HepG2 (cell line): ENCODE data around the gene UBL7. TPM values are rescaled to one million over a fixed set of nuclear protein-coding genes. Genes with fewer than 3 reads are reported as not detected.
A peak's percentile ranks its signal among the peaks of the same experiment; 100 is the strongest.

Source experiments
- ARID5B ChIP-seq: IDR thresholded peaks from 2 replicates; pipeline ENCODE4 v1.4.0; 2020; ENCODE audit warnings: mild to moderate bottlenecking, missing genetic modification reagents
- CBFB ChIP-seq: sonication (generic); formaldehyde crosslinking; IDR thresholded peaks from 2 replicates; pipeline ENCODE4 v1.4.0; 2020; ENCODE audit warnings: missing genetic modification reagents
- MIXL1 ChIP-seq: IDR thresholded peaks from 2 replicates; pipeline ENCODE4 v1.6.1; 2016
- NCOA5 ChIP-seq: sonication (generic); formaldehyde crosslinking; IDR thresholded peaks from 2 replicates; pipeline ENCODE4 v1.4.0; 2020; ENCODE audit warnings: missing genetic modification reagents
- NRL ChIP-seq: sonication (generic); formaldehyde crosslinking; IDR thresholded peaks from 2 replicates; pipeline ENCODE4 v1.5.0; 2020; ENCODE audit warnings: missing genetic modification reagents, mild to moderate bottlenecking, moderate library complexity, borderline replicate concordance
- PAXIP1 ChIP-seq: sonication (generic); formaldehyde crosslinking; conservative IDR thresholded peaks from 2 replicates; pipeline ENCODE4 v1.4.0; 2020; ENCODE audit warnings: mild to moderate bottlenecking, missing genetic modification reagents, moderate library complexity
- PITX1 ChIP-seq: sonication (generic); formaldehyde crosslinking; IDR thresholded peaks from 2 replicates; pipeline ENCODE4 v1.5.1; 2020; ENCODE audit warnings: mild to moderate bottlenecking, missing genetic modification reagents
- THRA ChIP-seq: sonication (generic); formaldehyde crosslinking; IDR thresholded peaks from 2 replicates; pipeline ENCODE4 v1.4.0; 2020; ENCODE audit warnings: missing genetic modification reagents, borderline replicate concordance
- ZFP41 ChIP-seq: sonication (generic); formaldehyde crosslinking; IDR thresholded peaks from 2 replicates; pipeline ENCODE4 v1.4.0; 2020; ENCODE audit warnings: mild to moderate bottlenecking, missing genetic modification reagents, borderline replicate concordance
- ZFX ChIP-seq: sonication (generic); formaldehyde crosslinking; IDR thresholded peaks from 2 replicates; pipeline ENCODE4 v1.4.0; 2020; ENCODE audit warnings: mild to moderate bottlenecking, low read depth, missing genetic modification reagents, moderate library complexity
- ZFY ChIP-seq: sonication (generic); formaldehyde crosslinking; IDR thresholded peaks from 2 replicates; pipeline ENCODE4 v1.4.0; 2020; ENCODE audit warnings: missing genetic modification reagents
- ZKSCAN5 ChIP-seq: sonication (generic); formaldehyde crosslinking; IDR thresholded peaks from 2 replicates; pipeline ENCODE4 v1.5.1; 2020; ENCODE audit warnings: mild to moderate bottlenecking, missing genetic modification reagents
- ZNF225 ChIP-seq: sonication (generic); formaldehyde crosslinking; IDR thresholded peaks from 2 replicates; pipeline ENCODE4 v1.4.0; 2020; ENCODE audit warnings: mild to moderate bottlenecking, missing genetic modification reagents
- ZNF263 ChIP-seq: sonication (generic); formaldehyde crosslinking; IDR thresholded peaks from 2 replicates; pipeline ENCODE4 v1.4.0; 2020; ENCODE audit warnings: missing genetic modification reagents
- ZNF557 ChIP-seq: sonication (generic); formaldehyde crosslinking; IDR thresholded peaks from 2 replicates; pipeline ENCODE4 v1.4.0; 2020; ENCODE audit warnings: missing genetic modification reagents
- ZNF644 ChIP-seq: IDR thresholded peaks from 2 replicates; pipeline ENCODE4 v1.6.1; 2016; ENCODE audit warnings: low read depth
- ZSCAN20 ChIP-seq: sonication (generic); formaldehyde crosslinking; IDR thresholded peaks from 2 replicates; pipeline ENCODE4 v1.4.0; 2020; ENCODE audit warnings: missing genetic modification reagents, mild to moderate bottlenecking, borderline replicate concordance
- polyA plus RNA-seq, 8 experiments: library from polyadenylated mRNA; depleted of rRNA in 3 of 8; stranded (reverse) in 7 of 8; unstranded in 1 of 8; fragments of >200 nt; fragmentation: Illumina TruSeq in 4 of 8; extraction: Trizol in 4 of 8; gene quantifications; 2 replicates each; pipeline versions ENCODE4 v1.2.1 to v1.2.3, GENCODE V29; 2011 to 2016; ENCODE audit warnings: low read depth in 4 of 8, missing spikeins in 1 of 8, mixed read lengths in 1 of 8; ENCODE audit not compliant: insufficient read depth in 1 of 8
- total RNA-seq, 5 experiments: library from RNA; depleted of rRNA; stranded (reverse); fragments of >200 nt; fragmentation: Illumina TruSeq; extraction: Trizol; gene quantifications; 2 replicates each; pipeline ENCODE4 v1.2.3, GENCODE V29; 2016; ENCODE audit warnings: low read depth in 1 of 5
- TF ChIP-seq, protein P1 (sequence below), 2 experiments: sonication (generic) in 1 of 2; formaldehyde crosslinking in 1 of 2; IDR thresholded peaks; 2 replicates each; pipeline versions ENCODE4 v1.4.0 to v1.6.1; 2018 to 2020; ENCODE audit warnings: missing genetic modification reagents in 2 of 2, borderline replicate concordance in 1 of 2, low read depth in 1 of 2, mild to moderate bottlenecking in 1 of 2, missing biosample characterization in 1 of 2
- TF ChIP-seq, protein P2 (sequence below), 2 experiments: fragments of 450-650 bp in 1 of 2; sonication (generic) in 1 of 2; formaldehyde crosslinking; IDR thresholded peaks; 2 replicates each; pipeline versions ENCODE4 v1.5.0 to v1.8.0; 2020 to 2022; ENCODE audit warnings: mild to moderate bottlenecking in 1 of 2, missing genetic modification reagents in 1 of 2

The UBL7 gene
- total and polyA plus RNA-seq, 2 of the 13 experiments (the other 11 are each of a cell fraction or from before 2014, with no cell fraction given), result 55.0 to 63.5 TPM

GRCh38 chr15:74442063-74442462 is 18.9 kb downstream of the UBL7 start (continued):
- TF ChIP-seq PAXIP1 (CRISPR knock-in tag) (peak; percentile 89), NCOA5 (CRISPR knock-in tag) (no peak), ZNF557 (no peak), ZFP41 (CRISPR knock-in tag) (no peak), CBFB (no peak), ZFY (CRISPR knock-in tag) (0 out of 2 replicates have a peak, but pooled peaks have one; percentile 0), ZNF225 (CRISPR knock-in tag) (no peak), ZKSCAN5 (CRISPR knock-in tag) (no peak), ARID5B (peak; percentile 92), ZNF263 (CRISPR knock-in tag) (no peak), THRA (CRISPR knock-in tag) (peak; percentile 95; the same call in 1 of the 2 replicates), ZFX (peak; percentile 35; the same call in 1 of the 2 replicates), ZSCAN20 (no peak), MIXL1 (CRISPR knock-in tag) (peak; percentile 51; the same call in 1 of the 2 replicates), NRL (no peak), ZNF644 (CRISPR knock-in tag) (0 out of 2 replicates have a peak, but pooled peaks have one; percentile 9), PITX1 (CRISPR knock-in tag) (no peak)
- TF ChIP-seq, protein P1, sequence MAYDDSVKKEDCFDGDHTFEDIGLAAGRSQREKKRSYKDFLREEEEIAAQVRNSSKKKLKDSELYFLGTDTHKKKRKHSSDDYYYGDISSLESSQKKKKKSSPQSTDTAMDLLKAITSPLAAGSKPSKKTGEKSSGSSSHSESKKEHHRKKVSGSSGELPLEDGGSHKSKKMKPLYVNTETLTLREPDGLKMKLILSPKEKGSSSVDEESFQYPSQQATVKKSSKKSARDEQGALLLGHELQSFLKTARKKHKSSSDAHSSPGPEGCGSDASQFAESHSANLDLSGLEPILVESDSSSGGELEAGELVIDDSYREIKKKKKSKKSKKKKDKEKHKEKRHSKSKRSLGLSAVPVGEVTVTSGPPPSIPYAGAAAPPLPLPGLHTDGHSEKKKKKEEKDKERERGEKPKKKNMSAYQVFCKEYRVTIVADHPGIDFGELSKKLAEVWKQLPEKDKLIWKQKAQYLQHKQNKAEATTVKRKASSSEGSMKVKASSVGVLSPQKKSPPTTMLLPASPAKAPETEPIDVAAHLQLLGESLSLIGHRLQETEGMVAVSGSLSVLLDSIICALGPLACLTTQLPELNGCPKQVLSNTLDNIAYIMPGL (CRISPR knock-in tag; IDR thresholded peaks at IDR 0.05; ENCODE audit: borderline replicate concordance in 1 of 2, low read depth in 1 of 2), result no peak; a peak in 1 of 4 replicates
- TF ChIP-seq, protein P2, sequence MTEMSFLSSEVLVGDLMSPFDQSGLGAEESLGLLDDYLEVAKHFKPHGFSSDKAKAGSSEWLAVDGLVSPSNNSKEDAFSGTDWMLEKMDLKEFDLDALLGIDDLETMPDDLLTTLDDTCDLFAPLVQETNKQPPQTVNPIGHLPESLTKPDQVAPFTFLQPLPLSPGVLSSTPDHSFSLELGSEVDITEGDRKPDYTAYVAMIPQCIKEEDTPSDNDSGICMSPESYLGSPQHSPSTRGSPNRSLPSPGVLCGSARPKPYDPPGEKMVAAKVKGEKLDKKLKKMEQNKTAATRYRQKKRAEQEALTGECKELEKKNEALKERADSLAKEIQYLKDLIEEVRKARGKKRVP (CRISPR knock-in tag; IDR thresholded peaks at IDR 0.05), result no peak
